HG03045 (cell line): ENCODE measurements around the gene CUL4A.
A peak's percentile ranks its signal among the peaks of the same experiment; 100 is the strongest.
"Not testable (repeated sequence)": the region's sequence is repeated elsewhere in the genome, so short reads cannot be mapped to it uniquely, and the experiment has no call there.

ENCODE experiments used
- ATAC-seq: cut with Tn5 transposase; IDR thresholded peaks from one replicate; pipeline ENCODE4 v1.9.1; 2021; ENCODE audit warnings: mild to moderate bottlenecking, moderate library complexity; ENCODE audit not compliant: unreplicated experiment

The CUL4A gene

DNA sequence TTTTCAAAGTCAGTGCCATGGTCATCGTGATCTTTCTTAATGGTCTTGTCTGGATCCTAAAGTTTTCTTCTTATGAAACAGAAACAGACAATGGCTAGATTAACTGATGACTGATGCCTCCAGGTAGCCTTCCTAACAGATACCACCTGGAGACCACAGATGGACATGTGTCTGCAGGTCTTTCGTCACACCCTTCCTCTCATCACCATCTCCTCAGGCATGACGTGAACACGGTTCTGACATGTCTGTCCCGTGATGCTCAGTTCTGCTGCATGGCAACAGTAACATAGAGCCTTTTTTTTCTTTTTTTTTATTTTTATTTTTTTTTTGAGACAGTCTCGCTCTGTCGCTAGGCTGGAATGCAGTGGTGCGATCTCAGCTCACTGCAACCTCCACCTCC, 74.5 kb downstream of the CUL4A start:
- ATAC-seq: no peak

DNA sequence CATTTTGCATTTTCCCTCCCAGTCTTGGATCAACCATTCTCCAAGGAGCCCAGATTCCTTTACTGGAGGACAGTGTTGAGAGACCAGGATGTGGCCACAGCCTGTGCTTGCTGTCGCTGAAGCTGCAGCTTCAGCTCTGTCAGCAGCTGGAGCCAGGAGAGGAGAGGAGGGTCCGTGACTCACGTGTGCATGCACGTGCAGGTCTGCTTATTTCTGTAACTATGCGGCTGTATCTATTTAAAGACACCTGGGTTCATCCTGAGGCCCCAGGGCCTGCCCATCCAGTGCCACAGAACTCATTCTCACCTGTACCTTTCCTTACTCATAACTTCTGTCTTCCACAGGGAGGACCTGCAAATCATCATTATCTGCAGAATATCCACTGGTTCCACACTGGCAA, 79.5 kb downstream of the CUL4A start:
- ATAC-seq: no peak

DNA sequence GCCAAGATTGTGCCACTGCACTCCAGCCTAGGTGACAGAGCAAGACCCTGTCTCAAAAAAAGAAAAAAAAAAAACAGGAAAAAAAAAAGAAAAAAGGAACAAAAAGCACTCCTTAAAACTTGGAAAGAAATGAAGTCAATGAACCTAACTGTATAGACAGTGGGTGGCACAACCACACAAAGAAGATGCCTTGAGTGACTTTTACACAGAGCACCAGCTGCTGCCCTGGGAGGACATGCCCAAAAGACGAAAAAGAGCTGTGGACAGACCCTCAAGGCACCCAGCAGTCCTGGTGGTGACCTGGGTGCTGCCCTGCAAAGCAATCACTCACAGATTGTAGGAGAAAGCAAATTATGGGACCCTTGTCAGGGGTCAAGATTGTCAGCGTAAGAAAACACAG, 81.7 kb downstream of the CUL4A start:
- no peak for ATAC-seq

DNA sequence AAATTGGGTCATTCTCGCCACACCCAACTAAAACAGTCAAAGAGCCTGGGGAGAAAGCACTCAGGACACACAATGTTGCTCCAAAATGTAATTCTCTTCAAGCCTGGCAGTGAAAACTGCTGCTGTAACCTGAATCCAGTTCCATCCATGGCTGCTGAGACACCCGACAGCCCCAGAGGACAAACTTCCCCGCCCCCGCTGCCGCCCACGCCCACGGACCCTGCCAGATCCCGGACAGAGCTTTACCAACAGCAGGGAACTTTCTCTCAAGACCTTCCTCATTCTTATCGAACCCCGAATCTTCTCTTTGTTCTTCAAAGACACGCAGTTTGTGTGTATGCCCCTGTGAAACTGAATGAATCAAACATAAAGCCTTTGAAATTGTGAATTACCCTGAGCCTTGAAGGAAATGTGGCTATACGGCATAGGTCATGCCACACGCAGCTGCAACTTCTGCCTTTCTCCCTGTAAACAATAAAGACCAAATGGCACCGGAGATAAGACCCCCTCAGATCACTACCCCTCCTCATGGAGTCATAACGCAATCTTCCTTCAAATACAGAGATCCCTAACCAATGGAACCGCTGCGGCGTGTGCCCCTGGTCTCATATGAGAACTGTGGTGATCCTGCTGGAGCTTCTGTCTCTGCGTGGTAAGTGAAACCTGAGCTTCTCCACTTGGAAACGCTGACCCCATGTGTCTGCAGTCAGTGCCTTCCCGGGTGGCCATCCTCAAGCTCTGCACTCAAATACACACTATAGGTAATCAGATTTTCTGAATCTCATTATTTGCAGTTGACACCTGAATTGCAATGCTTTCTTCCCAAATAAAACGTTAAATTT, 82.8 kb downstream of the CUL4A start:
- ATAC-seq: no peak

DNA sequence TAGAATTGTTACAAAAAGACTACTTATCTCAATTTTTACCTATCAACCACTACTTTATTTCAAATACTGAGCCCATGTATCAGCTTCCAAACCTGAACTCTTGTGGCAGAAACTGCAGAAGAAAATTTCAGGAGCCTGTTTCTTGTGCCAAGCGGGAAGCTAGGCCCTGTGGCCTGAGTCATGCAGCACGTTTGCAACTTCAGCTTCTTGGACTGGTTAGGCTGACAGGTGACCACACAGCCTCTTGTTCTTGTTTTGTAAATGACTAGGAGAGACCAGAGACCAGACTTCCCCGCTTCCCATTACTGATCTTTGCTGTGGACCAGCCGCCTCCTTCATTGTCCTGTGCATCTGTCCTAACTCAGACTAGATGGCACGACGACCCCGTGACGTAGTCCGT, 84.3 kb downstream of the CUL4A start:
- no peak for ATAC-seq

DNA sequence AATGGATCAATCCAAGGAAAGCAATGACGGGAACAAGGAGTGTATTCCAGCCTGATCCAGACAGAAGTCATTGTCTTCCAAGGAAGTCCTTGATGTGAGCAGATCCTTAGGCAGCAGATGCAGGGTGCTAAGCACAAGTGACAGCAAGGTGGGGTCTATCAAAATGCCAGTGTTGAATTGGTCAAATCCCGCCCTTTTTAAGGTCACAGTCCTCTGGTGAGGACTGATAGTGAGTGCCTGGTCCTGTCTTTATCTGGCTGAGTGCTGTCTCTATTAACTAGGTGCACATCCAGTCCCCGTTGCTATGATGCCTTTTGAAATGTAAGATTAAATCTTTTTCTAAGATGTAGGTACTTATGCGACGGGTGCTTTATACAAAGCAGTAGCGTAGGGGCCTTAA, 86.4 kb downstream of the CUL4A start:
- ATAC-seq: no peak

DNA sequence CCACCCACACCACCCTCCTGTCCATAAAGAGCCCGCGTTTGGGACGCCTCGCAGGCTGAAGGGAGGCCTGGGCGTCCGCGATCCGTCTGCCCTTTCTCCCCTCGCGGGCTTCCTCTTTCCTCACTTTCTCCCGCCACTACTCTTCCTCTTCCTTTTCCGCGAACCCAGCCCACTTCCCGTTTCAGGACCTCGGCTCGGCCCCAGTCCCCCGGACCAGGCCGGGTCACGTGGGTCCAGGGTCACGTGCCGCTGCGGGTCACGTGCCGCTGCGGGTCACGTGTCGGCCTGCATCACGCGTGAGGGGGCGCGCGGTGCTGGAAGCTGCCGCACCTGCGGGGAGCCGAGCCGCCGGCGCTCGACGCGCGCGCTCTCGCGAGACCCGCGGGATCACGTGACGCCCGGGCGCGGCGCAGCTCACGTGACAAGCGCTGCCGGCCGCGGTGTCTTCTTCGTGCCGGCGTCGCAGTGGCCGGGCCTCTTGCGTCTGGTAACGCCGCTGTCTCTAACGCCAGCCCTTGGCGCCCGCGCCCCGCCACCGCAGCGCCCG, 87.5 kb downstream of the CUL4A start, which contains the start of gene LAMP1:
LAMP1 (plus strand) TSS at position 417 of the 547 bp plus-strand sequence. CDS start 196 bp downstream, outside the sequence.
- peak; percentile 84 for ATAC-seq

DNA sequence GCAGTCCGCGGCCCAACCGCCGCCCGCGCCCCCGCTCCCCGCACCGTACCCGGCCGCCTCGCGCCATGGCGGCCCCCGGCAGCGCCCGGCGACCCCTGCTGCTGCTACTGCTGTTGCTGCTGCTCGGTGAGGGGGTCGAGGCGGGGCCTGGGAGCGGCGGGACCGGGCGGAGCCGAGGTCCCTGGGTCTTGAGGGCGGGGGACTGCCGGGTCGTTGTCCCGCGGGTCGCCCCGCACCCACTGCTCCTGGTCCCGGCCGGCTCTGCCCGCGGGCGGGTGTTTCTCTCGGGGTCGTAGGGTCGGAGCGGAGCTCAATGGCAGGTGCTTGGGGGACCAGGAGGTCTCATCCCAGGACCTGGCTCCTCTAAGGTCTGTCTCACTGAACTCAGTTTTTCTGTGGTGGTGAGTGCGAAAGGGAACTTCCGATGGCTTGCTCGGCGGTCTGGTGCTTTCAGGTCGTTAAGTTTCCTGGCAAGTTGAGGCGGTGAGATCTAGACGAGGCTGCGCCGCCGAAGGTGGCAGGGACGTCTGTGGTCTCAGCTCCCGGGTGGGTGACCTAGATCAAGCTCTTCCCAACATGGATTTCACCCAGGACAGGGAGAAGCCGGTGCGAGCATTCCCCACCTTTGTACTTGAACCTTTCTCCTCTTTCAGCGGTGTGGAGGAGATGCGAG, 88.1 kb downstream of the CUL4A start:
- ATAC-seq: peak; percentile 40

DNA sequence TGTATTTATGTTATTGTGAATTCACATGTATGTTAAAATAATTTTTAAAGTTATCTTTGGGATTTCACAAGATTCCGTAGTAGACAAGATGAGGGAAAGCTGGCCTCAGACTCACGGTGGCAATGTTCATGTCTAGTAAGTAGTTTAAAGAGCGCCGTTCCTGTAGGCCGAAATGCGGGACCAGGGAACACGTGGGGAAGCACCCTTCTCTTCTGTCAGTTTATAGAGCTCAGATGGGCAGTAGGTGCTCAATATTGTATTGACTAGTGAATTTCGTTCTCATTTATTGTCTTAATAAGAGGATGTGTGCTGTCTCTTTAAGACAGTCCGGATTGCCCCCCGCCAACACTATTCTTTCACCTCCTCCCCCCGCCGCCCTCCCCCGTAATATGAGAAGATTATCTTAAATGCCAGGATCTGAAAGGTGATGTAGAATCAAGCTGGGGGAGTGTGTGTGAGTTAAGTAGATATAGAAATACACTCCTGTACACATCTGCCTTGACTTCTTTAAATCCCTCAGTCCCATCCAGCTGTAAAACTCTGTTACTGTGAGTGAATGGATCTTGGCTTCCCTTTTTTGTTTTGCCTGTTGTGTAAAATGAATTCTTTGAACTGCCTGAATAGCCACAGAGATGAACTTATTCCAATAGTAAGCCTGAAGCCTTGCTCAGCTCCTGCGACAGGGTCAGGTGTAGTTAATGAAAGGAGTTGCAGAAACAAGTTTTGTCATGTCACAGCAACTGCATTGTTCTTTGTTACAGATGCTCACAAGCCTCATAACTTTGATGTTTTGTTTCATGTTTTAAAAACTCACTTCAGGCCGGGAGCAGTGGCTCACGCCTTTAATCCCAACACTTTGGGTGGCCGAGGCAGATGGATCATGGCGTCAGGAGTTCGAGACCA, 88.9 kb downstream of the CUL4A start:
- ATAC-seq: no peak

DNA sequence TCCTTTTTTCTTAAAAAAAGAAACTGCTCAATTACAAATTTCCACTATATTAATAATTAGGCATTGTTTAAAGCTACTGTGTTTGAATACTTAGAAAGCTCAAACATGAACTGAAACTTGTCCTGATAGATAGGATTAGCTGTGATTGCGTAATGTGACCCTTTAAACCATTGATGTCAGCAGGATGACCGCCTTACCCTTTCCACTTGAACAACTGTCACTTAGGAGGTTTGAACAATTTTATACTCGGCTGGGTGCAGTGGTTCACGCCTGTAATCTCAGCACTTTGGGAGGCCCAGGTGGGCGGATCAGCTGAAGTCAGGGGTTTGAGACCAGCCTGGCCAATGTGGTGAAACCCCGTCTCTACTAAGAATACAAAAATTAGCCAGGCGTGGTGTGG, 90.5 kb downstream of the CUL4A start:
- ATAC-seq: no peak

DNA sequence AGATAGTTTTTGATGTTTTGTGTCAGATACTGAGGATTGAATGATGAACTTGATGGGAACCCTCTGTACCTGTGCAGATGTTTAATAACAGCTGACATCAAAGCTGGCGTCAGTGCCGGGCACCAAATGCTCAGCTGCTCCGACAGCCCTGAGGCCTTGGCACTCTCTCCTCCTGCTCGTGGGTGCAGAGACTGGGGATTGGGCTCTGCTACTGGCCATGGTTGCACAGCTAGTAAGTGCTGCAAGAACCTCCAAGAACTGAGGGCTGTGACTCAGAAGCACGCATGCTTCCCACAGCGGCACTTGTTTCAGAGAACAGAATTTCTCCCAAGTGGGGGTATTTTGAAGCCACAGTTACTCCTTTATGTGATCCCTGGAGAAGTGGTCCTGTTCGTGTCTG, 93.6 kb downstream of the CUL4A start:
- ATAC-seq: no peak

DNA sequence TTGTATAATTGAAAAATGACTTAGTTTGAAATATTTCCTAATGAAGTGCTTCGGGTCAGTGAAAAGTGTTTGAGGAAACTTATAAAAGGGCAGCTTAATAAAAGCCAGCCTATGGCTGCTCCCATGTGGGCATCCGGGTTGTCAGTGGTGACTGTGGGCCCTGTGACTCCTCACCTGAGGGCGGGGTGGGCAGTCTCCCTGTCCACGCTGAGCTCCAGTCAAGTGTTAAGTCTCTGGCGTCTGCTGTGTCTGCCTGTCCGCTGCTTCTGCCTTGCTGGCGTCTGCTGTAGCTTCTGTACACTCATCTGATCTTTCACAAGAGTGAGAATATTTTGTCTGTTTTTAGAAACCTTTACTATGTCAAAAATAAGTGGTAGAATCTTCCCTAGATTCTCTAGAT, 94.7 kb downstream of the CUL4A start:
- ATAC-seq: no peak

DNA sequence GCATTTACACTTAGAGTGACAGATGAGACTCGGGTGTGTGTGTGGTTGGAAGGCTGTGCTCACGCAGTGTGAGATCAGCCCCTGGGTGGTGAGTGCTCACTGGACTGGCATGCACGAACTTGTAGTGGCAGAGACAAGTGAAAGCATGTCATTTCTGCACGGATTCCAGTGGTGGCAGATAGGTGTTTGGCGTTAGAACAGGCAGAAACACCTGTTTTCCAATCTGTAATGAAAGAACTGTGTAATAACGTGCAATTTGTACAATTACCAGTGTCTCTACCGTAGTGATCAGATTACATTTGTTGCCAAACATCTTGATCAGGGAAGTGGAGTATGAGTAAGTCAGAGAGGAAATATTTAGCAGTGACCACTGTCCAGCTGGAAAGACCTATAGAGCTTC, 95.8 kb downstream of the CUL4A start:
- no peak for ATAC-seq

DNA sequence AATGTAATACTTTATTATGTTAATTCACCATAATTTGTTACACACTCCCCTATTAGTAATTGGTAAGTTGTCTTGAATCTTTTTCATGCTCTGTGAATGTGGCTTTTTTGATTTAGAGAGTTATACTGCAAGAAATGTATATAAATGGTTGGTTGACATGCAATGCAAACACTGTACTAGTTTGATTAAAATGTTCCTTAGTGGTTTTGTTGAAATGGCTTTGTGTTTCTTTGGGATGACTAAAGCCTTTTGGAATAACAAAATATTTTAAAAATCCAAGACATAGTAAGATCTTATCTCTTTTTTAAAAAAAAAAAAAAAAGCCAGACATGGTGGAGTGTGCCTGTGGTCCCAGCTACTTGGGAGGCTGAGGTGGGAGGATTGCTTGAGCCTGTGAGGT, 98.1 kb downstream of the CUL4A start:
- no peak for ATAC-seq

DNA sequence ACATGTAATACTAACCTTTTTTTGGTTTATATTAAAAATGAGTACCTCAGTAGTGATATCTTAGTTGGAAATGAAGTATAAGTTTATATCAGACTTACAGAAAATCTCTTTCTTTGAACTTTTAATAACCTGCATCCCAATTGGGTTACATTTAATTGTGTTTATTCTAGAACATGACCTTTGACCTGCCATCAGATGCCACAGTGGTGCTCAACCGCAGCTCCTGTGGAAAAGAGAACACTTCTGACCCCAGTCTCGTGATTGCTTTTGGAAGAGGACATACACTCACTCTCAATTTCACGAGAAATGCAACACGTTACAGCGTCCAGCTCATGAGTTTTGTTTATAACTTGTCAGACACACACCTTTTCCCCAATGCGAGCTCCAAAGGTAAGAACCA, 100.1 kb downstream of the CUL4A start:
- ATAC-seq: no peak

DNA sequence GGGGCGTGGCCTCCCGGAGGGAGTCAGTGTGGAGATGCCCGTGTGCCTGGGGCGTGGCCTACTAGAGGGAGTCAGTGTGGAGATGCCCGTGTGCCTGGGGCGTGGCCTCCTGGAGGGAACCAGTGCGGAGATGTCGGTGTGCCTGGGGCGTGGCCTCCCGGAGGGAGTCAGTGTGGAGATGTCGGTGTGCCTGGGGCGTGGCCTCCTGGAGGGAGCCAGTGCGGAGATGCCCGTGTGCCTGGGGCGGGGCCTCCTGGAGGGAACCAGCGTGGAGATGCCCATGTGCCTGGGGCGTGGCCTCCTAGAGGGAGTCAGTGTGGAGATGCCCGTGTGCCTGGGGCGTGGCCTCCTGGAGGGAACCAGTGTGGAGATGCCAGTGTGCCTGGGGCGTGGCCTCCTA, 104.7 kb downstream of the CUL4A start:
- ATAC-seq: not testable (repeated sequence)

DNA sequence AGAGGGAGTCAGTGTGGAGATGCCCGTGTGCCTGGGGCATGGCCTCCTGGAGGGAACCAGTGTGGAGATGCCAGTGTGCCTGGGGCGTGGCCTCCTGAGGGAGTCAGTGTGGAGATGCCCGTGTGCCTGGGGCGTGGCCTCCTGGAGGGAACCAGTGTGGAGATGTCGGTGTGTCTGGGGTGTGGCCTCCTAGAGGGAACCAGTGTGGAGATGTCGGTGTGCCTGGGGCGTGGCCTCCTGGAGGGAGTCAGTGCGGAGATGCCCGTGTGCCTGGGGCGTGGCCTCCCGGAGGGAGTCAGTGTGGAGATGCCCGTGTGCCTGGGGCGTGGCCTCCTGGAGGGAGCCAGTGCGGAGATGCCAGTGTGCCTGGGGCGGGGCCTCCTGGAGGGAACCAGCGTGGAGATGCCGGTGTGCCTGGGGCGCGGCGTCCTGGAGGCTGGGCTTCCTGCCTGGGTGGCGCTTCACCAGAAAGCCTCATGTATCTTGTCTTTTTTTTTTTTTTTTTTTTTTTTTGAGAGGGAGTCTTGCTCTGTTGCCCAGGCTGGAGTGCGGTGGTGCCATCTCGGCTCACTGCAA, 105.6 kb downstream of the CUL4A start:
- ATAC-seq: not testable (repeated sequence)

DNA sequence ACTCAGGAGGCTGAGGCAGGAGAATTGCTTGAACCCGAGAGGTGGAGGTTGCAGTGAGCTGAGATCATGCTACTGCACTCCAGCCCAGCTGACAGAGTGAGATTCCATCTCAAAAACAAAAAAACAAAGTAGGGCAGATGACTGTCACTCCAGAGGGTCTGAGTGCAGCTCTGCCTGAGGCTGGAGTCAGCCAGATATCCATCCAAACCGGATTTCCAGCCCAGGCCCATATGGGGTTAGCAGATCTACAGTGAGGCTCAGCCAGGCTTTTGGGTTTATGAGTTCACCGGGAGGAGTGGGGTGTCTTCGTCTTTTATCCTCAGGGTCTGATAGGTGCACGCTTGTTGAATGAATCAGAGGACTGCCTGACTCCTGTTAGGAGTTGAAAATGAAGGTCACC, 106.6 kb downstream of the CUL4A start:
- ATAC-seq: no peak
